Hippocampal formation (tissue), 2 donors: ENCODE results near the gene GADL1.

ENCODE experiments used
- DNase-seq, 2 donors: peaks; one replicate each; lab custom pipeline; 2025; lab: John Stamatoyannopoulos, UW

Gene GADL1

DNA sequence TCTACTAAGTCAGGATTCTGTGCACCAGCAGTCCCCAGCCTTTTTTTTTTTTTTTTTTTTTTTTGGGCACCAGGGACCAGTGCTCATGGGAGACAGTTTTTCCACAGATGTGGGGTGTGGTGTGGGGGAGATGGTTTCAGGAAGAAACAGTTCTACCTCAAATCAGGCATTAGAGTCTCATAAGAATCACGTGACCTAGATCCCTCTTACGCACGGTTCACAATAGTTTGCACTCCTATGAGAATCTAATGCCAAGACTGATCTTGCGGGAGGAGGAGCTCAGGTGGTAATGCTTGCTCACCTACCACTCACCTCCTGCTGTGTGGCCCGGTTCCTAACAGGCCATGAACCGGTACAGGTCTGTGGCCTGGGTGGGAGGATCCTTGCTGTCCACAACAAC is 88.8 kb downstream of the GADL1 start:
- no peak for DNase-seq

DNA sequence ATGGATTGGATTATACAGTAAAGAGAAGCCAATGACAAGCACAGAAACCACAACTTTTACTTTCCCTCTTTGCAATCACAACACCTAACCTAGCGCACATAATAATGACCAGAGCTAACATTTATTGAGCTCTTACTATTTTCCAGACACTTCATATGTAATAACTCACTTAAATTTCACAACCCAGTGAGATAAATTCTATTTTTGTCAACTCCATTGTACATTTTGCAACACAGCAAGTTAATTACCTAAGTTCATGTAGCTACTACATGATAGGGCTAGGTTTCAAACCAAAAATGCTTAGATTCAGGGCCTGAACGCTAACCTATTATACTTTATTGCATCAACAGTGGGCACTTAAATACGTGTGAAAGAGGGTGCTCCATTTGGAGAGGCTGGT is 89.5 kb downstream of the GADL1 start:
- no peak for DNase-seq

DNA sequence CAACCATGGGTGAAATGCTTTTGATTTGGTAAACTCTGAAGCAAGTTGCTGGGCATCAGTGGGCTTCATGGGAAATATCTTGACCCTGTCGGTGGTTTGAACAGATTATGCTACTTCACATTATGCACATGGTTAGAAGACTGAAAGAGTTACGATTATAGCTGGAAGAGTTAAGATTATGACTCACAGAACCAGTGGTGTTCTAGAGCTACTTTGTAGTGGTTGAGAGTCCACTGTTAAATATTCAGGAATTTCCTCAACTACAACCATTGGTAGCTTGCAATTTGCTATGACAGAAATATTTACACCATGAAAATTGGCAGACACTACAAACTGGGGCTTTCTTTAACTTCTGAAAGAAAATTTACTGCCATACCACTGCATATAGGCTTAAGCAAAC is 99.3 kb downstream of the GADL1 start:
- DNase-seq = no peak

DNA sequence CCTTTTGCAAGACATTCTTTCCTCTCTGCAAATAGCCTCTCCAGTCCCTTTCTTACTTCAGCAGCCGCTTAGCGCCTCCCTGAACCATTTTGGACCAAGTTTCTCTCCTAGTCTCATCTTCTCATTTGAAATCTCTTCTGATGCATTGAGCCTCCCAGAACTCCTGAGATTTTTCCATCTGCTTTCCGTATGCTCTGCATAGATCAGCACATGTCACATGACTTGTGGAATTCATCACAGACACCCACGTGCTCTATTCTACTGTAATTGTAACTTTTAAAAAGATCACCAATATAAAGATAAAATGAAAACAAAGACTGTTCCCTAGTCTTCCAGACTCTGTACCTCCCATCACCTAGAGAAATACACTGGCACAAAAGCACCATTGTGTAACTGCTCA is 100.7 kb downstream of the GADL1 start:
- no peak for DNase-seq

DNA sequence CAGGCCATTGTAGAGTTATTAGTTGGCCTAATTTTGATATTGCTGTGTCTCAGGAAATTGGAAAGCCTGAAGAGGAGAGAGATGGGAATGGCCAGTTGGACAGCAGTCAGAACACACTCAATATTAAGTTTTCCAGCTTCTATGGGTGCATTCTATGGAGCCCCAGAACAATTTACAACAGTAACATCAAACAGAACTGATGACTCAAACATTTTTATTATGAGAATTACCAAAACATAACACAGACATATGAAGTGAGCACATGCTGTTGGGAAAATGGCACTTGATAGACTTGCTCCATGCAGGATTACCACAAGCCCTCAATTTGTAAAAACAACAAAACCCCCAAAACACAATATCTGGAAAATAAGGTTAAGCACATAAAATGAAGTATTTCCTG is 104.3 kb downstream of the GADL1 start:
- no peak for DNase-seq

DNA sequence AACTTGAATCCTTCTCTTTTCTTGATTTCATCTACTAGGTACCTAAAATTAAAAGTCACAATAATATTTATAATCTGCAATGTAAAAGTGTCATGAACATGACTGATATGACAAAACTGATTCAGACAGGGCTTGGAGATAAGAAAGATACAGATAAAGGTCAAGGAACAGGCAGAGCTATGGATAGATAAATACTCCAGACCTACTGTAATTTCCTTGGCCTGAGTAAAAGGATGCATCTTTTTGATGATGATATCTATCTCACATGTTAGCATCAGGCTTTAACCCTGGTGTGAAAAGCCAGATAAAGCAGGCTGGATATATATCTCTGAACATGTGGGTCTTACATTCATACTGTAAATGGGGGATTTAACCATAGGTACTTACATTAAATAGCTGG is 108.1 kb downstream of the GADL1 start:
- no peak for DNase-seq

DNA sequence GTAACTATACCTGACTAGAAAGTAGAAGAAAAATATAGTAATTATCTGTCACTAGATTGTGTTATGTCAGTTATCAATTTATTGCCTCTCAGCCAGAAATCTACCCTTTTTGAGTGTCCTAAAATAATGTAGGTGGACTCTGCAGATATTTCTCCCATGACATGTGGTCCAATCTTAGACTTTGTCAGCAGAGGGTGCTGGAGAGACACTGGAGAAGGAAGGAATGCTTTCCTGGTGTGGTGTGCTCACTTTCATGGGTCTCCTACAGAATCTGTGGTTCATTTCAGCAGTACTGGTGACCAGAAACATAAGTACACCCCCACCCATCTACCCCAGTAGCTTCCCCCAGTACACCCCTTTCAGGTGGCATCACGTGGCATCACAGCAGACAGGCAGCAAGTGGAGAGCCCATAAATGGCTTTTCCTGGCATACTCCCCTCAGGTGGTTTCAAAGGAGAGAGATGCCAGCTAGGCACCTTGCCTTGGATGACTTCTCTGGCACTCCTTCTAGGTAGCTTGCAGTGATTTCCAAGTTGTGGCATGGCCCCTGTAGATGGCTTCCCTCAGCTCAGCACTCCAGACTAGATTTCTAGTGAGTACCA is 114.7 kb downstream of the GADL1 start:
- no peak for DNase-seq

DNA sequence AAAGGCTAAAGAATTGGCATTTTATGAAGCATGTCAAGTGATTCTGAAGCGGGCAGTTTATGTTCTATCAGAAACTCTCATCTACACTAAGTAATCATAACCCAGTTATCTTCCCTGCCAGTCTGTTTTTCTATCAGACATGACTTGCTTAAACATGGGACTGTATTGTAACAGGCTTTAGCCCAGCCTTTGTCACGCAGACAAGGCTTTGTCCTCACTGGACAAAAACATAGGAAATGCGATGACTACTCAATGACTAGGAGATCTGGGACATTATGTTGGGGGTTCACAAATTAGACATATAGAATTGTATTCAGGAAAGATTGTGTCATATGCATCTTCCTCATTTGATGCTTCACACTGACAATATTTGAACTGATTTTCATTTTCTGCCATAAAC is 115.5 kb downstream of the GADL1 start:
- DNase-seq = no peak

DNA sequence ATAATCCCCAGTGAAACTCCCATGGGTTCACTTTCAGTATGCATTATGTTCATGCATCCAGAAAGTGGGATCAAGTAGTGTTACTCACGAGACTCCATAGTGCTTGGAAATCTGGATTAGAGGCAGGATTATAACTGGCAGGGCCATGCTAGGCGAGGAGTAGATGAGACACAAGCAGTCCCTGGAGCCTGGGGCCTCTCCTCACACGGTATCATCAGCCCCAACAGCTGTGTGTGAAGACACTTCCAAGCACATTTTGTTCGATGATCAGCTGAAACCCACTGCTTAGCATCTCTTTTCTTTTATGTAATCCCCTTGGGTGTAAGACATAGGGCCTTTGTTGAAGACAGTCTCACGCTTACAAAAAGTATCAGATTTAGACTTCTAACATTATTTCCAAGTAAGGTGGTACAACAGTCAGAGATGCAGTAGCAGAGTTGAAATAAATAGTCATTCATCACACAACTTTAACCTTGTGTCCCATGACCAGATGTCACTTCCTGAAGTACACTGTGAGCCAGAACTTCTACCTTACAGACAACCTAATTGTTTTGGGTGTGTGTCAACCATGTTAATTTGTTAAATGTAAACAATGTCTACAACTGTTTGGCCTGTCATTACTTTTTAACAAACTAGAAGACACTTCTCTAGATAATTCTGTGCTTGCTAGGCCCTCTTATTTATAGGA is 116.9 kb downstream of the GADL1 start:
- no peak for DNase-seq

DNA sequence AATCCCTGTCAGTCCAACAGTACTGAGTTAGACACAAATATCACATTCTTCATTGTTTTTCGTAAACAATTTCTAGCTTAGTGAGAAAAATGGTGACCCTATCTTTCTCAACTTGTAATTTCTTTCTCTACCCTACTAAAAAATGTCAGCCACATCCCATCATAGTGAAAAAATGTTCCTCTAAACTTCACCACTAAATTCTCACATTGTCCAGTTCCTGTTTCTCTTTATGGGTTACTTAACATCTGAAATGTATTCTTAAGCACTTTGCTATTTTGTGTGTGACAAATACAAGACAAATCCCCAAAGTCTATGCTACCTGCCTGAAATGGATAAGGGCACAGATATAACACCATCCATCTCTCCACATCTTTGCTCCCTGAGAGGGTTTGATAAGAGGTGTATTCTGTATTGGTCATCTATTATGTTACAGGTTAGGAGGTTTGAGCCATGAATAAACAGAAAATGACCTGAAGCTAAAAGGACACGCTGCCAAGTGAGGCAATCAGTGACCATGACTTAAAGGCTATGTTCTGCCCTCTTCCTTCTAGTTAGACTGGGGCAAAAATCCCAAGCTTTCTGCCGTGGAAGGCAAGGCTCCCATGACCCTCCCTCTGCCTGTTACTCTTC is 118.2 kb downstream of the GADL1 start:
- DNase-seq = no peak

DNA sequence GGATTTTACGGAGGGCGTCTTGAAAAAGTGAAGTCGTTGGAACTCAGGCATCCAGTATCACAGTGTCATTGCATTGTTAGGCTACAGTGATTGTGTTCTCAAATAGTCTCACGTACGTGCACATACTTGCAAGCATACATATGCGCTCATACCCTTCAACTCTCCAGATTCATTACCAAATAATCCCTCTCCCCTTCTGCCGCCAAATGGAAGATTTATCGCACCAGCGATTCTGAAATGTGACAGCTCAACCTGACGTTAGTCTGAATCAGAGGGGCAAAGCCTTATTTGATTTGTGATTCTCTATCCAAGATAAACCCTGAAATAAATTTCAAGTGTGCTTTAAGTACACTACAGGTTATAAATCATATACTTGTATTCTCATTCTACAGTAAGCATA is 119.4 kb downstream of the GADL1 start:
- no peak for DNase-seq

DNA sequence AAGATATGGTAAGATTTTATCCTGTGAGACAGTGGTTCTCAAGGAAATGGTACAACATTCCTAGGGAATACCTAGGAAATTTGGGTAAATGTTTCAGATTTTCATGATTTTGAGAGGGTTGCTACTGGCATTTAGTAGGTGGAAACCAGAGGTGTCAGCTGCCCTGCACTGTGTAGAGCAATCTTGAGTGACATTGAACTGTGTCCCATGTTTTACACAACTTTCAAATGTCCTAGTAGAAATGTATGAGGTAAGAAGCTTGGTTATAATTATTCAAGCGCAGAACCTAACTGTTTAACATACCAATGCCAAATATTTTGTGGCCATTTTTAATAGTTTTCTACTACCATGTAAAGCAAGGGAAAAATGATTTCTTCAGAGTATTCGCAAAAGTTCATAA is 120.4 kb downstream of the GADL1 start:
- no peak for DNase-seq

DNA sequence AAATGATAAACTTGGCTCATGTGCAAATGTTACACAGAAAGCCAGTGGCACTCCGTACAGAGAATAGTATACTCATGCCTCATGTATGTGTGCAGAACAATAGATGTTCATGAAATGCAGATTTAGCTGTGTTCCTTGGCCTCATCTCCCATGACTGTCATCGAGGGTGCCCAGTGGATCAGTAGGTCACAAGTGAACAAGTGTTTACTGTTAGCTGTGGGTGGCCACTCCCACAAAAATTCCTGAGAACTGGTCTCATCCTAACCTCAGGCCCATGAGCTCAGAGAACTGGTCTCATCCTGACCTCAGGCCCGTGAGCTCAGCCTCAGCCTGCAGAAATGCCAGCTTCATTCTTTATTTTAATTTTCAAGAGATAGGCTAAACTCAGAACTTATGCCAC is 124.1 kb downstream of the GADL1 start:
- no peak for DNase-seq

DNA sequence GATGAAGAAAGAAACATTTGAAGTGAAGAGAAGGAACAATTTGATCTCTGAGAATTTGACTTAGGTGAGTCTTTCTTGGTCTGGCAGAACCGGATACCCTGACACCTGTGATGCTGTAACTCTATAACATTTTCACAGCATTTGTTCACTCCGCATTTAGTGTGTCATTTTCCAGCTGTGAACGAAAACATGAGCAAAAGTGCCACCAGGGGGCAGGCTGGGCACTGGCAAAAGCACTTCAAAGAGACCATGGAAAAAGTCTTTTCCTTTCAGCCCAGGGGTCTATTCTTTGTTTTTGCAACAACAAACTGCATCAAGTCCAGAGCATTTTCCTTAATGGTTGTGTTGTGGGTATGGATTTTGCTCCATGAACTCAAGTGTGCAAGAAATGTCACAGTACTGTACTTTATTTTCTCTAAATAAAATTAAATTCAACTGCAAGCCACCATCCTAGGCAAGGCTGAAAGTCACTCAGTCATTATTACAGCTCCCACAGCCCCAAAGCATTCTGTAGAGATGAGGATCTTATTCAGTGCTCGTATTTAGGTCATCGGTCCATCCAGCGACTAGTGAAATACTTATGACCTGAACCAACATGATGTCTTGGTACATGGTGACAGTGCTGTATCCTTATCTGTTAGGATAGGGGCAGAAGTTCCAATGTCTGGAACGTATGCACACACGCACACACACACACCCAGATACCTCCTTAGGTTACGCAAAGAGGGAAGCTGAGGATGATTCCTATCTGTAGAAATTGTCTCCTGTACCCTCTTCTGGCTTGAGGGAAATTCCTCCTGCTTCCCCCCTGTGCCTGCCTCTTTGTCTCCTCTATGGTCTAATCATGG is 125.5 kb downstream of the GADL1 start:
- peak; percentile 10 to 33 for DNase-seq

DNA sequence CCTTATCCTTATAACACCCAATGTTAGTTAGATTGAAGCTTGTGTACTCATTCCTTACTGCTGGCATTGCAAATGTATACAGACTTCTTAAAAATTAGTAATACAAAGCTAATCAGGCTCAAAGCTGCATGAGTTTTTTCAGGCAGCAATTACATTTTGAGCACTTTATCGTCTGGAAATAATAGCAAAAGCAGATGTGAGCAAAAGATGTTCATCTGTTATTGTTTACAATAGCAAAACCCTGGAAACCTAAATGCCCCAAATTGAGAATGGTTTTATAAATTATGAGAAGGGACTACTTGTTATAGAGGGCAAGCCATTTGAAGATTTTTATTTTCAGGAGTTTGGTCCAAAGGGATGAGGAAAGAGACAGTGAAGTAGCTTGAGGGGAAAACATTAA is 126.4 kb downstream of the GADL1 start:
- DNase-seq = no peak

DNA sequence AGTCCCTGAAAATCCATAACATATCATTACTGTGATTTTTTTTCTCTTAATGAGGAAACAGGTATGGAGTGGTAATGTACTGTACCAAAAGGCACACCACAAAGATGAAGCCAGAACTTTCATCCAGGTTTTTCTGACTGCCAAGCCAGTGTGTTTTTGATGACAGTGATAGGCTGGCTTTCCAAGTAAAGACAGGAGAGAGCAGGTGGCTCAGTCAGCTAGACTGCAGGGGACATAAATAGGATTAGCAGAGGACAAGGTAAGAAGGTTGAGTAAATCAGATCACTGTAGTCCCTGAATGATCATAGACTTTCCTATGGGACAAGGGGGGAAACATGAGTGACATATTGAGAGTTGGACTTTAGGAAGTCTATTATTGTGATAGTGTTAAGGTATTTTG is 127.9 kb downstream of the GADL1 start:
- DNase-seq = no peak

DNA sequence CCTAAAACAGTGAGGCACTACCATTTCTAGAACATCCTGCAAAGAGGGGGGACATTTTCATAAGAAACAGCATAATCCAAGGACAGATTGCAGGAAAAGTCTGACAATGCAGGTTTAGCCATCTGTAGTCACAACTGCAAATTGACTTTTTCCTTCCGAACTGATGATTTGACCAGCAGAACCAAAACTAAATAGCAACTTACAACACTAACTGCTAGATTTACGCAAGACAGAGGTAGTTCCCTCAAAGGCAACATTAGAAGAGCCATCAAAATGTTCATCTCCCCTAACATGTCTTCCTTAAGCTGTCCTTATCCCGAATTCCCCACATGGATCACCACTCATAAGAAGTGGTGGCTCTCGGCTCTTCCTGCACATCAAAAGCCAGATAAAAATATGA is 129.6 kb downstream of the GADL1 start:
- no peak for DNase-seq

DNA sequence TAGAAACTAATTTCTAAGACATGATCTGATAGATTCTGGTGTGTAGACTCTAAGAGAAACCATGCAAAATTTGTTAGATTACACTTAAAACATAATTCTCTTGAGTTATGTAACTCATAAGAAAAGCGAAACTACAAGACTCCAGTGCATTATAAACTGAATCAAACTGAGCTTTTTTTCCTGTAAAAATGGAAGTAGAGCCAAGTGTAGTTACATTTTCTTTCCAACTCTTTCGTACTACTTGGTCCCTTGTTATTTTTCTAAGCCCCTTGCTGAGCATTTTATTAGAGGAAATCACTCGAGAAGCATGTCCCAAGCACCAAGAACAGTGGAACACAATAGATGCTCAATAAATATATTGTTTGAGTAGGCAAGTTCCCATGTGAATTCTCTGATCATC is 130.2 kb downstream of the GADL1 start:
- no peak for DNase-seq

DNA sequence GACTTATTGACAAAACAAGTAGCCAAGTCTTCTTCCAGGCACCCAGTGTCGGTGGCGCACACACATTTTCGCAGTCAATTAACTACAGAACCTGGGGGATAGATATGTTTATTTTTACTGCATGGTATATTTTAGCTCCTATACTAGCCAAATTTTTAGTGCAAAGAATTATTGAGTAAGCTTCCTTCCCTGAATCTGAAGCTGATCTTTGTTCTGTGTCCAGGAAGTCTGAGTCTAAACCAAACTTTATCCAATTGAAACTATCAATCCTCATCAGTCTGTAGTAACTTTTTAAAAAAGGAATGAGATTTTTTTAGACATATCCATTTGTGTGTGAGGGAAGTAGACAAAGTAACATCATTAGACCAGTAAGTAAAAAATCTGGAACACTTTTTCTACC is 133.1 kb downstream of the GADL1 start:
- no peak for DNase-seq

DNA sequence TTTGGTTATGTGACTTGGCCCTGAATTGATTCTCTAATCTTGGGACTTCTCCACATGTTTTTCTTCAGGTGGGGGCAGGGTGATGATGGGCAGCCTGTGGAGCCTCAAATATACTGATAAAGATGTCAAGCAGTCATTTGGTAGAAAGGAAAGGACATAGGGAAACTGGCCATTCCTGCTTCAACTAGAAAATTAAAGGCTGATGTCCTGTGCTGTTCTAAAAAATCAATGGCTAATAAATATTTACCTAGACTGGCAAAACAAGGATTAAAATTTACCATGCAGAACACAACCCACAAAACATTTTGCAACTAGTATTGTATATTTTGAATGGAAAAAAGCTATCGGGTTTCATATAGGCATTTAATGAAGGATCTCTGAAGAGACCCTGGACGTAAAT is 133.7 kb downstream of the GADL1 start:
- no peak for DNase-seq

DNA sequence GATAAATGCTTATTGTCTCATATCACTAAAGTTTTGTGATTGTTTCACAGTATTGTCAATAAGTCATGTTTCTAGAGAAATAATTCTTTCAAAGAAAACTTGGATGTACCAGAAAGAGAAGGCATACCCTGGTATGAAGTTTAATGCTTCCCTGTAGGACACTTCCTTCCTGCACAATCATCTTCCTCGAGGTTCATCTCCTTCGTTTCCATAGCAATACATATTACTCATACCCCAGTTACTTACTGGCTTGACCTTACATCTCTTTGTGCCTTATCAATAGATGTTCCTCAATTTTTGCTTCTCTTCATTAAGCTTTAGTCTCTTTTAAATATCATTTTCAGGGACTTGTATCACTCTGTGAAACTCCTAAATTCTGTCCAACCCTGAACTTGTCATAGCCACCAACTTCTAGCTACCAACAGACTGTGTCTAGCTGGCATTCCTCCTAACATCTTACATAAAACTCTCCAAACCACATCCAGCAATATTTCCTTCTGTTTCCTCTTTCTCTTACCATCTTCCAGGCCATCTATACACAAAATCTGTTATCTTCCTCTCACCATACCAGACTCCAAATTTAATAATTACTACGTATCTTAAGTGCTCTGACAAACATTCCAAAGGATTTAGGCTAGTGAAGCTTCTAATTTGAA is 134.3 kb downstream of the GADL1 start:
- DNase-seq = no peak

DNA sequence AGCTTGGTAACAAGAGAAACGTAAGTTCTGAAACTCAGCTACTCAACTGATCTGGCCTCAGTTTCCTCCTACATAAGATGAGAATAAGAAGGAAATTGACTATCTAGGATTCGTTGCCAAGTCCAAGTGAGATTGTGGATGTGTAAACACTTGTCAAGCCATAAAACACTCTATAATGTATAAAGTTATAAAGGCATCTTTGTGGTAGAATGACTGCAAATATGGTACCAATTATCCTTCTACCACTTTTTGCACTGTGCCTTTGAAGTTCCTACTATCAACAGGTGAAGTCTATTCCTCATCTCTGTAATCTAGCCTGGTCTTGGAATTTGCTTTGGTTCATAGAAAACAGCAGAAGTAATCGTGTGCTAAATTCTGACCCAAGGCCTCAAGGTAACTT is 138.2 kb downstream of the GADL1 start:
- DNase-seq = no peak
